GM18858 (cell line): ENCODE results near the gene PIM1.
"Not testable (repeated sequence)": the region's sequence is repeated elsewhere in the genome, so short reads cannot be mapped to it uniquely, and the experiment has no call there.

Experiments used
- ATAC-seq: cut with Tn5 transposase; IDR thresholded peaks from one replicate; pipeline ENCODE4 v1.9.1; 2021; ENCODE audit not compliant: unreplicated experiment

The PIM1 gene

DNA sequence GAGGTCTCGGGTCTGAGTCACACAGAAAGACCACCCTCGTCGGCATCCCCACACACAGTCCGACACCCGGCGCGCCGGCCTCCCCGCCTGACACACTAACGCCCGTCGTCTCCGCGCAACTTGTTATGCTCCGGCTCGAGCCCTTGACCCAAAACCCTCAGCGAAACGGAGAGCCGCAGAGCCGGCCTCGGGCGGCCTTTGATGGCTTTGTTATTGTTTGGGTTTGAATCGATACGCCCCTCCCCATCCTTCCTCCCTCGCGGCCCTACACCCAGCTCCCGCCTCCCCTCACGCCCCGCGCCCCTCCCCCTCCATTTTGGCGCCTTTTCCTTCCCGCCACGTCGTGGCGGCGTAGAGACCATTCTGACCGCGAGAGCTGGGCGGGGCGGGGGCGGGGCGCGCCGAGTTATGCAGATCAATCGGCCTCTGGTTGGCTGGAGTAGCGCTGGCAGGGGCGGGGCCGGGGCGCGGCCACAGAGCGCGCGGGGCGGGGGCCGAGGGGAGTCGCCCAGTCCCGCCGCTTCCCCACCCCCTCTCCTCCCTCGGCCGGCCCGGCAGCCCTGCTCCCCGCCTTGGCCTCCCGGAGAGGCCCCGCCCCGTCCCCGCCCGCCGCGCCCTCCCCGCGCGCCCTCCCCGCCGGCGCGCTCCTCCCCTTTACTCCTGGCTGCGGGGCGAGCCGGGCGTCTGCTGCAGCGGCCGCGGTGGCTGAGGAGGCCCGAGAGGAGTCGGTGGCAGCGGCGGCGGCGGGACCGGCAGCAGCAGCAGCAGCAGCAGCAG lies at the start of gene PIM1:
Gene PIM1 (plus strand): TSS at position 657 of the 777 bp plus-strand sequence. CDS start 424 bp downstream, outside the sequence.
- peak; percentile 33 for ATAC-seq

GRCh38 chr6:37121556-37121955 lies 48.4 kb upstream of the PIM1 start:
- no peak for ATAC-seq

GRCh38 chr6:37122861-37123260 lies 47.1 kb upstream of the PIM1 start:
- no peak for ATAC-seq

GRCh38 chr6:37123957-37124729 lies 45.8 kb upstream of the PIM1 start:
- ATAC-seq, result no peak

GRCh38 chr6:37125774-37126492 lies 44.0 kb upstream of the PIM1 start:
- no peak for ATAC-seq

DNA sequence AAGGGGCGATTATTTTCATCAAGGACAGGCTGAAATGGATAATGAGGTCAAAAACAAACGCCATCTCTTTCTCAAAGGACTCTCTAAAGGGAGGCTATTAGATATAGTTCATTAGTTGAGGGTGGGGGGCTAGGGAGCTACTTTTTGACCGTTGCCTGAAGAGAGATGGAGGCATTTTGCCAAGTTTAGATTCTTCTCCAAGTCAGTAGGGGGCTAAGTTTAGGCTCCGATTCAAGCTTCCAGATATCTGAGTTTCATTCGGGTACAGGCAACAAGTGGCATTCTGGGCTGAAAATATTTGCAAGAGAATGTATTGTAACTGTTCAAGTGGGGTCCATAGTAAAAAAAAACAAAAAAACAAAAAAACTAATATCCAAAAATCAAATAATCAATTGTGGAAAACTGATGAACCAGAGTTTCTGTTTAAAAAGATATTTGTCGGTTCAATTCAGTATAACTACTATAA lies 43.4 kb upstream of the PIM1 start:
- ATAC-seq, result no peak

GRCh38 chr6:37126961-37127616 lies 42.9 kb upstream of the PIM1 start:
- ATAC-seq, result no peak

- no peak for ATAC-seq
These were observed 41.7 kb upstream of the PIM1 start for GRCh38 chr6:37127961-37128862.

GRCh38 chr6:37128863-37129443 lies 41.0 kb upstream of the PIM1 start:
- ATAC-seq, result not testable (repeated sequence)

- ATAC-seq, result no peak
These were observed 40.4 kb upstream of the PIM1 start for GRCh38 chr6:37129566-37129965.

- ATAC-seq, result no peak
These were observed 39.2 kb upstream of the PIM1 start for GRCh38 chr6:37130704-37131103.

DNA sequence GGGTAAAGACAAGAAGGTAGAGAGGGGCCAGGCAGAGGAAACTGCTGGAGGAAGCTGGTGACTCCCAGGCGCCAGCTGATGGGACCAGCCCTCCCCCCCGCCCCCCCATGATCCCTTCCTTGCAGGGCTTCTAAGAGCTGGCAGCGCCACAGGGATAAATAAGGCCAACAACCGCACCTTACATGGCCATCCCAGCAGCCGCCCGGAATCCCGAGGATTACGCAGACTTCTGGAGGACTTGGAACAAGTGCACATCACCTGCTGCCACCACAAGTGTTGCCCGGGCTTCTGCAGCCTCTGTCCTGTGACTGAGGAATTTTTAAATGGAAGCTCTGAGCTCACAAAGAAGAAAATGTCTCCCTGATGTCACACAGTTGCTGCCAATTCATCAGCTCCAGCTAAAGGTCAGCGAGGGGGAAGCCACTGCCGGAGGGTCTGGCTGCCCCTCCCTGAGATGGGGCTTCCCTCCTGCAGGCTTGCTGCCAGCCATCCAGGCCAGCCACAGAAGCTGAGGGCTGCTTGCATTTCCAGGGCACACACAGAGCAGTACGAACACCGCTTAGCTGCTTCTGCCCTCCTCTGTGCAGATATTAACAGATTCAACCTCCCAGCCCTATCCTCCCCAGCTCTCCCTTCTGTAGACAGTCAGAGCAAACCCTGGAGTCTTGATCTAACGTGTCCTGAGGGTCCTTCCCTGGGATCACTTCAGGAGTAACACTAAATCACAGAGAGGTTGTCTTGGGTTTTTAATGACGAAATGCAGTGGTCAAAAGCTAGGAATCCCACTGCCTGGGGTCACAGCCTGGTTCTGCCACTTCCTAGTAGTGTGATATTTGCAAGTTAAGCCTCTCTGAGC lies 38.6 kb upstream of the PIM1 start:
- ATAC-seq, result no peak

- no peak for ATAC-seq
These were observed 38.0 kb upstream of the PIM1 start for GRCh38 chr6:37131960-37132253.

DNA sequence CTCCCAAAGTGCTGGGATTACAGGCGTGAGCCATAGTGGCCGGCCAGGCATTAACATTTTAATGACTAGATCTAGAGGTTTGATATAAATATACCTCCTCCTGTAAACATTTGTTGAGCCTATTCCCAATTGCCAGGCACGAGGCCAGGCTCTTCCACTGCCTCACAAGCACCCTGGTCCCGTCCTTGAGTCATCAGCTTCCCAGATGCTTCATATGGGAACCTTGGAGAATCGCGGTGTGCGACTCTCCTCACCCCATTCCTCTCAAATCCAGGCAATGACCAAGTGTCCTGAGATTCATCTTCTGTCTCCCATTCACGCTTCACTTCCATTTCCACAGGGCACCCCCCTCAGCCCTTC lies 35.9 kb upstream of the PIM1 start:
- ATAC-seq, result no peak

DNA sequence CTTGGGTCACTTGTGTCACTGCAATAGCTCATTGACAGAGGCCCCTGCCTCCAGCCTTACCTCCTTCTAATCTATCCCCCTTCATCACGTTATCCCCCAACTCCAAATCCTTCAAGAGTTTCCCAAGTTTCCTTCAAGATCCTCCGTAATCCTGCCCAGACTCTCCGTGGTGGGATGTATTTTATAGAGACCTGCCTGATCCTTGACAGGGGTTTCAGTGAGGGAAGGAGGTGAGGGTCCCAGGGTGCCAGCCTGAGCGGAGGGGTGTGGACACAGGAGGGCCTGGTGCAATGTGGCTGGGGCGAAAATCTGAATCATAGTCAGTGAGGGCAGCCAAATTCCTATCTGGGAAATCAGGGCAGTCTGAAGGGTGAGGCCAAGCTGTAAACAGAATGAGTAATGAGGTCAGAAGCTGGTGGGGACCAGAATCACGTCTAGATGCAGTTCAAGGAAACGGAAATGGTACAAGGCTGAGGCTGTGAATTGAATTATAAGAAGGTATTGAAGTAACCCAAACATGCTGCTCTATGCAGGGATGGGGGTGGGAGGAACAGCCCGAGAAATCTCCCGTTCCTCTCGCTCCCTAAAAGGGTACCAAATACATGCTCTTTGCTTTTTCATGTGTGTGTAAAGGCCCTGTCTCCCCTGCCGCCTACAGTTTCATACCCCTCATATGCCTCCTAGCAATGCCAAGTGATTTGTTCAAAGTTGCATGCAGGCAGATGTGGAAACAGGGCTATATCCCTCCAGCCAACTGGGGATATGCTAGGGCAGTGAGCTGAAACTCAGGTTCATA lies 35.4 kb upstream of the PIM1 start:
- no peak for ATAC-seq

- no peak for ATAC-seq
These were observed 33.9 kb upstream of the PIM1 start for GRCh38 chr6:37135835-37136694.

DNA sequence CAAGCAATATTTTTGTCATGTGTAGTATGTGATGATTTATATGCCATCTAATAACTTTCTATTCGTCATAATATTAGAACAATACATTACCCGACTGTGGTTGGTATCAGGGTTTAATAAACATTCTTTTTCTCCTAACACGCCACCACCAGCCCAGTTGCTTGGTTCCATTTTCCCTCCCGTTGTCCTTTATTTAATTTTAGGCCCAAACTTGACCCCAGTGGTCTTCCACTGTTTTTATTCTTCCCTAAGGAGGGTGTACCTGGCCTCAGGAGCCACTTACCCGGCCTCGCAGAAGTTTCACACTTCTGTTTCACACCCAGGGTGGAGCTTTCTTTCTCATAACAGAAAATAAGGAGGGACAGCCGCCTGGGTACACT lies 33.1 kb upstream of the PIM1 start:
- no peak for ATAC-seq
